Bronchial epithelial cell (primary cell): ENCODE results near the gene INPP4B. TPM values are rescaled to one million over a fixed set of nuclear protein-coding genes. Genes with fewer than 3 reads are reported as not detected.

Experiments
- DNase-seq: peaks from one replicate; pipeline ENCODE4 v3.0.0-alpha.2; 2010; ENCODE audit warnings: low read depth
- FAIRE-seq: peaks from 2 replicates; lab custom pipeline; 2011; peaks lifted over from hg19 to GRCh38; lab: Jason Lieb, UNC
- H3K27me3 ChIP-seq: 2 replicates; pipeline ENCODE4 v1.5.1; 2011; ENCODE audit warnings: low read length; ENCODE audit not compliant: control insufficient read depth, insufficient read depth
- H3K36me3 ChIP-seq: 2 replicates; pipeline ENCODE4 v1.5.1; 2011; ENCODE audit warnings: low read length; ENCODE audit not compliant: control insufficient read depth, insufficient read depth
- H3K4me3 ChIP-seq: 2 replicates; pipeline ENCODE4 v1.5.1; 2011; ENCODE audit warnings: mild to moderate bottlenecking, low read depth, low read length, control low read depth
- total RNA-seq: library from RNA; depleted of rRNA; stranded (reverse); fragments of >200 nt; gene quantifications from 2 replicates; pipeline ENCODE4 v1.2.1, GENCODE V29; 2014
- TF ChIP-seq, protein P1 (sequence below): IDR thresholded peaks from 2 replicates; pipeline ENCODE4 v1.5.1; 2011; ENCODE audit warnings: mild to moderate bottlenecking, moderate library complexity, low read length, control low read depth, inconsistent platforms; ENCODE audit not compliant: insufficient read depth, severe bottlenecking

INPP4B gene
- total RNA-seq, 1 donor from 2014 or later: 74.8 TPM

DNA sequence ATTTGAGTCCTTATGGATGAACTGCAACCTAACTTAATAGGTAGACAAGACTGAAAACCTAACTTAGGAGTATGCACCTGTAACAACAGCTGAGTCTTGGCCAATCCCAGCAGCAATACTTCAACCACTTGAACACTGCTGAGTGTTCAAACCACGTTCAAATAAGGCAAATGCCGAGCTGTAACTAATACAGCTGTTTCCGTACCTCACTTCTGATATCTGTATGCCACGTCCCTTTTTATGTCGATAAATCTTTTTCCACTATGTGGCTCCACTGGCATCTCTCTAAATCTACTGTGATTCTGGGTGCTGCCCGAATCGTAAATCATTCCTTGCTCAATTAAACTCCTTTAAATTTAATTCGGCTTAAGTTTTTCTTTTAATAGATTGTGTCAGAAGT, 459.7 kb downstream of the INPP4B start:
- DNase-seq (no peak), FAIRE-seq (no peak)
- Histone ChIP-seq H3K4me3 (no peak overlapping the region), H3K36me3 (no peaks in the 10 kb centered on the region), H3K27me3 (no peaks in the 10 kb centered on the region)
- TF ChIP-seq, protein P1, sequence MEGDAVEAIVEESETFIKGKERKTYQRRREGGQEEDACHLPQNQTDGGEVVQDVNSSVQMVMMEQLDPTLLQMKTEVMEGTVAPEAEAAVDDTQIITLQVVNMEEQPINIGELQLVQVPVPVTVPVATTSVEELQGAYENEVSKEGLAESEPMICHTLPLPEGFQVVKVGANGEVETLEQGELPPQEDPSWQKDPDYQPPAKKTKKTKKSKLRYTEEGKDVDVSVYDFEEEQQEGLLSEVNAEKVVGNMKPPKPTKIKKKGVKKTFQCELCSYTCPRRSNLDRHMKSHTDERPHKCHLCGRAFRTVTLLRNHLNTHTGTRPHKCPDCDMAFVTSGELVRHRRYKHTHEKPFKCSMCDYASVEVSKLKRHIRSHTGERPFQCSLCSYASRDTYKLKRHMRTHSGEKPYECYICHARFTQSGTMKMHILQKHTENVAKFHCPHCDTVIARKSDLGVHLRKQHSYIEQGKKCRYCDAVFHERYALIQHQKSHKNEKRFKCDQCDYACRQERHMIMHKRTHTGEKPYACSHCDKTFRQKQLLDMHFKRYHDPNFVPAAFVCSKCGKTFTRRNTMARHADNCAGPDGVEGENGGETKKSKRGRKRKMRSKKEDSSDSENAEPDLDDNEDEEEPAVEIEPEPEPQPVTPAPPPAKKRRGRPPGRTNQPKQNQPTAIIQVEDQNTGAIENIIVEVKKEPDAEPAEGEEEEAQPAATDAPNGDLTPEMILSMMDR: no peak

DNA sequence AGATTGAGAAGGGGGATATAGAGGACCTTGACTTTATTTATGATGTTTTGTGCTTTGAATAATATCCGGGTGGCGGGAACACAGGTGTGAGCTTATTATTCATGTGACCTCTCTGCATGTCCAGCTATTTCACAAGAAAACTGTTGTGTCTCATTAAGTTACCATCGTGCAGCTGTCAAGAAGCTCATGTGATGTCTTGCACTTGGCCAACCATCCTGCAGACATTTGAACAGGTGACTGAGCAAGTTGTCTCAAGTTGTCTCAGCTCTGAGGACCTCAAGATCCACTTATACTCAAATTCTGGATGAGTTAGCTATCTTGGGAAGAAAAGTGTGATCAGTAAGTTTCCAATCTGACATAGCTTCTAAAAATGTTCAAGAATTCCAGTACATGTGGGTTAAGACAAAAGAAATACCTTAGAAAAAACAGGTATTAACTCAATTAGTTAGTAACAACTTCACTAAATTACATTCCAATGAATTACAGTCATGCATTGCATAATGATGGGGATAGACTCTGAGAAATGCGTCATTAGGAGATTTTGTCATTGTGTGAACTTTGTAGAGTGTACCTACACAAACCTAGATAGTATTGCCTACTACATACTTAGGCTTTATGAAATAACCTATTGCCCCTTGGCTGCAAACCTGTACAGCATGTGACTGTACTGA, 462.2 kb downstream of the INPP4B start:
- peak; percentile 89 for DNase-seq

DNA sequence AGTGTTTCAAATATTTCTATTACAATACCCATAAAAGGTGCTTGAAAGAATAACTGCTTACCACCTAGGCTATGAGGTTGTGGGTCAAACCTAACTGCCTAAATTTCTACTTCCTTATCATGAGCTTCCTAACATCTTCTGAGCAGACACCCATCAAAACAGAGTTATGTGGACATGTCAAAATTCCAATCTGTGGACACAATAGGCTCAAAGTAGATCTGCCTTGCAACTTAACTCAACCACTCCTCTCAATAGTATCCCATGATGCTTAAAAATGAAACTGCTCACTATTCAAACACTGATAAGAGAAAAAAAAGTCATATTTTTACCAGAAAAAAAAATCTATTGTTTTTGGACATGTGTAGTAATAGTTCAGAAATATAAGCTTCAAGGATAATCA, 462.7 kb downstream of the INPP4B start:
- DNase-seq (no peak), FAIRE-seq (no peak)
- Histone ChIP-seq H3K4me3 (no peak overlapping the region), H3K27me3 (no peaks in the 10 kb centered on the region), H3K36me3 (no peaks in the 10 kb centered on the region)
- TF ChIP-seq, protein P1: no peak

More for the DNA sequence above, 462.2 kb downstream of the INPP4B start:
- Histone ChIP-seq H3K27me3 (no peaks in the 10 kb centered on the region), H3K36me3 (no peaks in the 10 kb centered on the region), H3K4me3 (no peak overlapping the region)
- TF ChIP-seq, protein P1: no peak
- peak; percentile 55 for FAIRE-seq

DNA sequence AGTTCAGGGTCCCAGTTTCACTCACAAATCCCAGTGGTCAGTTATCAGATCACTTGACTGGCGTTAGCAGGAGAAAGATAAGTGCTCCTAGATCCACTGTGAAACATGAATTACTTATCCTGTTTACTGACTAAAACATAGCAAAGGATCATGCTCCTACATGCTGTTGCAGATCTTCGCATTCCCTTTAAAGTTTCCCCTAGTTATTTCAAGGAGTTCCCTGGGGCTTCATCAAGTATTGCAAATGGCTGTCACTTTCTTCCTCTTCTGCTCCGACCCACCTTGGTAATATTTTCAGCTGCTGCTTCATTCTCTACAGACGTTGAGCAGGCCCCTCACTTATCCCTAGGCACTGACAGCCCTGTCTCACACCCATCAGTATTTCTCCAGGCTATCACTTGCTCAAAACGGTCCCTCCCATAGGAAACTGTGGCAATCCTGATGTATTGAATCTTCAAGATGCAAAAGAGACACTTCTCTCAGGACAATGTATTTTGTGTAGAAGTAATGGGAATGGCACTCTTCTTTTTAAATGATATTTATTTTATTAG, 466.0 kb downstream of the INPP4B start:
- DNase-seq: peak; percentile 68
- H3K4me3 ChIP-seq: no peak overlapping the region
- FAIRE-seq: peak; percentile 84
- H3K27me3 ChIP-seq: no peaks in the 10 kb centered on the region
- TF ChIP-seq, protein P1: no peak
- H3K36me3 ChIP-seq: no peaks in the 10 kb centered on the region

DNA sequence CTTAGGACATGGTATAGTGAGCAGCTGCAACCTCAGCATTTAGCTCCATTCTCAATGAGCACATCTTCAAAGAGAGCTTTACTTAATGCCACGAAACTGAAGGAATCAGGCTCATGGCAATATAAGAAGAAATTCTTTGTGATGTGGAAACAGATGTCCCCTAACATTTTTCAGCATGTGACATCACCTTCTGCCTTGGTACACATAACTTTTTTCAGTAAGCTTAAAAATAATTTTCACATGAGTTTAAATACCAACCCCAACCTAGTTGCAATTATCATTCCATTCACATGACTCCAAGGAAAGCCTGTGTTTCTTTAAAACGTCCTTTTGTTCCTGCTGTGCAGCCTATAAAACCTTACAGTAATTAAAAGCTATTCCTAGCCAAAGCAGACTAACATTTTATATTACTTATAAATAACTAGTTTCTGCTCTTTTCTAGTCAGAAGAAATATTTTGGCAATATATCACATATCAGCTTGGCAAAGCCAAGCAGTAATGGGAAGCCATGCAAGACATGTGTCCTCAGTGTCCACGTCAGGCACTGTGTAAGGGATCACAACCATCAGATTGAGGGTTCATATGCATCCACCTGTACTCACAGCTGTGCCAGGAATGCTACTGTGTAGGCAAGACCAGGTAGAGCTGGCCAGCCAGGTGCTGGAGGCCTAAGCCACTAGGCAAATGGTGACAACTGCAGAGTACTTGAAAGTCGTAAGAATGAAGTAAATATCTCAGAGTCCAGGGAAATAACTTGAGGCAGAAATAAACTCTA, 466.6 kb downstream of the INPP4B start:
- no peaks in the 10 kb centered on the region for H3K36me3 ChIP-seq
- TF ChIP-seq, protein P1: no peak
- no peak overlapping the region for H3K4me3 ChIP-seq
- FAIRE-seq (no peak), DNase-seq (peak; percentile 70)
- H3K27me3 ChIP-seq: no peaks in the 10 kb centered on the region
